HG03520 (cell line): Measurements from ENCODE around the gene HPD.
"Not testable (repeated sequence)": the region's sequence is repeated elsewhere in the genome, so short reads cannot be mapped to it uniquely, and the experiment has no call there.

Source experiments
- ATAC-seq: cut with Tn5 transposase; IDR thresholded peaks from one replicate; pipeline ENCODE4 v1.9.1; 2021; ENCODE audit warnings: mild to moderate bottlenecking, moderate library complexity; ENCODE audit not compliant: unreplicated experiment

HPD gene

GRCh38 chr12:121858662-121859572, at the start of gene HPD:
Gene HPD (minus strand): TSS chr12:121858859. CDS start chr12:121858823, 36 bp downstream.
- ATAC-seq: no peak

DNA sequence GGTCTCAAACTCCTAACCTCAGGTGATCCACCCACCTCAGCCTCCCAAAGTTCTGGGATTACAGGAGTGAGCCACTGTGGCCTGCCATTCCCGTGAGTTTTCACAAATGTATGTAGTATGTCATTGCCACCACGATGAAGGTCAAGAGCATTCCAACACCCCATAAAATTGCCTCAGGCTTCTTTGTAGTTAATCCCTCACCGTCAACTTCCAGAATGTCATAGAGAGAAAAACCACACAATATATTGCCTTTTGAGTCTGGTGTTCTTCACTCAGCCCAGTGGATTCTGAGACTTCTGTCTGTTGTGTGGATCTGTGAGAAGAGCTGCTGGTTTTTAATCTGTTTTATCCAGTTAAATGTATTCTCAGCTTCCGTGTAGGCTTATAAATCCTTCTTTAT, 47.1 kb upstream of the HPD start:
- no peak for ATAC-seq

DNA sequence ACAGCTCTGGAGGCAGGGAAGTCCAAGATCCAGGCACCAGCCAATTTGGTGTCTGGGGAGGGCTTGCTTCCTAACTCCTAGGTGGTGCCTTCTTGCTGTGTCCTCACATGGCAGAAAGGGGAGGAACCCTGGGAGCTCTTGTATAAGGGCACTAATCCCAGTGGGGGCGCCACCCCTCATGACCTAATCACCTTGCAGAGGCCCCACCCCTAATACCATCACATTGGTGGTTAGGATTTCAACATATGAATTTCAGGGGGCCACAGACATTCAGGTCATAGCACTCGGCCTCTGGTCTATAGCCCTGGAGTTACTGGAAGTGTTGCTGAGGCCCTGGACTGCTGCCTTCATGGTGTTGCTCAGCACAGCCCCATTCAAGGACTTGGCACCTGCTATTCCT, 44.5 kb upstream of the HPD start:
- ATAC-seq: no peak

DNA sequence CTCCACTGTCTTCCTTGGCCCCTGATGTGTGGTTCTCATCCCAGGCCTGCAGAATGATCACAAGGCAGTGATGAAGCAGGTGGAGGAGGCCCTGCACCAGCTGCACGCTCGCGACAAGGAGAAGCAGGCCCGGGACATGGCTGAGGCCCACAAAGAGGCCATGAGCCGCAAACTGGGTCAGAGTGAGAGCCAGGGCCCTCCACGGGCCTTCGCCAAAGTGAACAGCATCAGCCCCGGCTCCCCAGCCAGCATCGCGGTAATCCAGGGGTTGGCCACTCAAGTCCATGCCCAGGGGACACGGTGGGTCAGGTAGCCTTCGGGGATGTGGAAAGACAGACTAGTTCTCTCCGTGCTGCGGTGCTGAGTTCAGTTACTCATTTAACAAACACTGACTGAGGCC, 40.9 kb upstream of the HPD start:
- no peak for ATAC-seq

DNA sequence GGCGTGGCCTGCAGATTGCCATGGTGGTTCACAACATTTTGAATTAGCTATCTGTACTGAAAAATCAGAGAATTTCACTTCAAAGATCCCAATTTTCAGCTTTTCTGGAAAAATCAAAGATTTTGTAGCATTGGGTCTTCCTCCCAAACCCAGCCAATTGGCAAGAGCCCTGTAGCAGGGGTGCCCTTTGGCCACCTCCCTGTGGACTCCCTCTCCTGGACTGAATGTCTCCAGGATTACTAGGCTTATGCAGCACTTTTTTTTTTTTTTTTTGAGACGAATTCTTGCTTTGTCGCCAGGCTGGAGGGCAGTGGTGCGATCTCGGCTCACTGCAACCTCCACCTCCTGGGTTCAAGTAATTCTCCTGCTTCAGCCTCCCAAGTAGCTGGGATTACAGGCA, 39.6 kb upstream of the HPD start:
- ATAC-seq: no peak

DNA sequence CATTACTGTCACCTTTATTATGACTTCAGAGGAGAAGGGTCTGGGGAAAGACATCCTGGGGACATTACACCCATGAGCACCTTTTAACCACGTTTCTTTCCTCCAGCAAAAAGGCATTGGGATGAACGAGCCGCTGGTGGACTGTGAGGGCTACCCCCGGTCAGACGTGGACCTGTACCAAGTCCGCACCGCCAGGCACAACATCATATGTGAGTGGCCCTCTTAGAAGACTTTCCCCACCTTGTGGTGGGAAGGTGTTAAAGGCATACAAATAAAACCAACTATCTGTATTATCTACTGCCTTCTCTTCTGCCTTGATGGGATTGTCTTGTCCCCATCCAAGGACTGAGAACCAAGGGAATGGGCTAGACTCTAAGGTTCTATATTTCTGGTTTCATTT, 36.0 kb upstream of the HPD start:
- no peak for ATAC-seq

DNA sequence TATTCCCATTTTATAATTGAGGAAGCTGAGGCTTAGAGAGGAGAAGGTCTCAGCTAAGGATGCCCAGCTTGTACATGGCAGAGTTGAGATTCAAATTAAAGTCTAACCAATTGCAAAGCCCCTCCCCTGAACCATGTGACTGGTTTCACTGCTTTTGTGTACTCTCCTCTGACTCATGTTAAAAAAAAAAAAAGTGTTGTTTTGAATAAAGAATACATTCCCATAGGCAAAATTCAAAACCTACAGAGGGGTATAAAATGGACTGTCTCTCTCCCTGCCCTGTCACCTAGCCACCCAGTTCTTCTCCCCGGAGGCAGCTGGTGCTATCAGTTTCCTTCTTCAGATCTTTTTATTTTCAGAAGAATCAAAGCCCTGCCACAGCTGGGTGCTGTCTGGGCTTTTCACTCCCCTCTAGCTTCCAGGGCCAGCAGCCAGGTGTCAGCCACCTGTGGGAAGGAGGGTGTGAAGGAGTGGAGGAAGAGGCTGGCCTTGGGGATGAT, 35.4 kb upstream of the HPD start:
- ATAC-seq: no peak

GRCh38 chr12:121892673-121893561, 34.3 kb upstream of the HPD start:
- no peak for ATAC-seq

DNA sequence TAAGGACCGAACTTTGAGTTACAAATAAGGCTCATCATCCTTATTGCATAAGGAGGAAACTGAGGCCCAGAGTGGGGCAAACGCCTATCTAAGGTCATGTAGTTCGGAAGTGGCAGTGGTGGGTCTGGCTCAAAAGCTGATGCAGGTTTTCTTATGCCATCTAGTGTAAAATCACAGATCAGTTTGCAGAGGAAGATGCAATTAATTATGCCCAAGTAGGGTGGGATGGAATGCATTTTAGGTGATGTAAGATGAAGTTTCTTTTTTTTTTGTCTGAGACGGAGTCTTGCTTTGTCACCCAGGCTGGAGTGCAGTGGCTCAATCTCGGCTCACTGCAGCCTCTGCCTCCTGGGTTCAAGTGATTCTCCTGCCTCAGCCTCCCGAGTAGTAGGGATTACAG, 31.0 kb upstream of the HPD start:
- not testable (repeated sequence) for ATAC-seq

- ATAC-seq: no peak
Measured at GRCh38 chr12:121889274-121889624, 30.6 kb upstream of the HPD start.

DNA sequence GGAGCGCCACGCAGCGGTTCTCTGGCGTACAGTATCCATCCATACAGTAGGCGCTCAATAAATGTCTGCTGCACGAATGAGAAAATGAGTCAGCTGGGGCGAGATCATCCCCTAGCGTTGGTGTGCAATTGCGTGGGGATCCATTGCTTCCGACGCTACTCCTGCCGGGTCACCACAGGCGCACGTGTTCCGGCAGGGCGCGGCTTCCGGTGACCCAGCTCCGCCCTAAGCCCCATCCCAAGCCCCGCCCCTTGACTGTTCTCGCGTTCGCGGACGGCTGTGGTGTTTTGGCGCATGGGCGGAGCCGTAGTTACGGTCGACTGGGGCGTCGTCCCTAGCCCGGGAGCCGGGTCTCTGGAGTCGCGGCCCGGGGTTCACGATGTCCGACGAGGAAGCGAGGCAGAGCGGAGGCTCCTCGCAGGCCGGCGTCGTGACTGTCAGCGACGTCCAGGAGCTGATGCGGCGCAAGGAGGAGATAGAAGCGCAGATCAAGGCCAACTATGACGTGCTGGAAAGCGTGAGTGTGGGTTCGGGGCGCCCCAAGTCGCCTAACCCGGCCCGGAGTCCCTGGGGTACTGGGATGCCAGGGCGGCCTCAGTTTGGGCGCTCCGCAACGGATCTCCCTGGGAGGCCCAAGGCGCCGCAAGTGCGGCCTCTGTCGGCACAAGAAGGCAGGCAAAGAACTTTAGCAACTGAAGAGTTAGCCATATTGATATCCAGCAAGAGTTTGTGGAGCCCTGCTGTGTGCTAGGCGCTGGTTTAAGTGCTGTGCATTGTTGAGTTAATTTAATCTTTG, 30.0 kb upstream of the HPD start, which contains the start of gene PSMD9:
Gene PSMD9, plus strand, starts transcription at position 313 of the 796 bp plus-strand sequence. Its CDS starts 67 bp downstream, at position 380.
- peak; percentile 87 for ATAC-seq

GRCh38 chr12:121888083-121888477, 29.4 kb upstream of the HPD start:
- no peak for ATAC-seq

DNA sequence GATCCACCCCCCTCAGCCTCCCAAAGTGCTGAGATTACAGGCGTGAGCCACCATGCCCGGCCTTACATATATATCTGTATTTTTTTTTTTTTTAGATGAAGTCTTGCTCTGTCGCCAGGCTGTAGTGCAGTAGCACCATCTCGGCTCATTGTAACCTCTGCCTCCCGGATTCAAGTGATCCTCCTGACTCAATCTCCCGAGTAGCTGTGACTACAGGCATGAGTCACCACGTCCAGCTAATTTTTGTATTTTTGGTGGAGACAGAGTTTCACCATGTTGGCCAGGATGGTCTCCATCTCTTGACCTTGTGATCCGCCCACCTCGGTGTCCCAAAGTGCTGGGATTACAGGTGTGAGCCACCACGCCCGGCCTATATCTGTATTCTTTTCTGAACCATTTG, 26.5 kb upstream of the HPD start:
- ATAC-seq: not testable (repeated sequence)

- no peak for ATAC-seq
Measured at GRCh38 chr12:121883315-121883660, 24.6 kb upstream of the HPD start.

- ATAC-seq: not testable (repeated sequence)
Measured at GRCh38 chr12:121876080-121876447, 17.4 kb upstream of the HPD start.

- no peak for ATAC-seq
Measured at GRCh38 chr12:121875582-121875981, 16.9 kb upstream of the HPD start.

- ATAC-seq: no peak
Measured at GRCh38 chr12:121874071-121874470, 15.4 kb upstream of the HPD start.

DNA sequence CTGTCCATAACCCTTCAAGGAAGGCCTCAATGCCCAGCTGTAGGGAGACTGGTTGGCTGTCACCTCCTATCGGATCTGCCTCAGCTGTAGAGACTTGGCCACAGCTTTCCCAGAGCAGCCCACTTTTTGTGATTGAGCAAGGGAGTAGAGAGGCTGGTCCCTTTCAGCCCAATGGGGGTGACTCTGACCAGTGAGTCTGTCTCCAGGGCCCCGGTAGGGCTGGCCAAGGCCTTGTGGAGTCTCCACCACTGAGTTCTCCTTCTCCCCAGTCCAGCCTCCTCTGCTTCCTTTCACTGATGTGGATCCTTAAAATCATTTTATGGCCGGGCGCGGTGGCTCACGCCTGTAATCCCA, 14.5 kb upstream of the HPD start:
- no peak for ATAC-seq

GRCh38 chr12:121872546-121873215, 14.0 kb upstream of the HPD start:
- no peak for ATAC-seq

DNA sequence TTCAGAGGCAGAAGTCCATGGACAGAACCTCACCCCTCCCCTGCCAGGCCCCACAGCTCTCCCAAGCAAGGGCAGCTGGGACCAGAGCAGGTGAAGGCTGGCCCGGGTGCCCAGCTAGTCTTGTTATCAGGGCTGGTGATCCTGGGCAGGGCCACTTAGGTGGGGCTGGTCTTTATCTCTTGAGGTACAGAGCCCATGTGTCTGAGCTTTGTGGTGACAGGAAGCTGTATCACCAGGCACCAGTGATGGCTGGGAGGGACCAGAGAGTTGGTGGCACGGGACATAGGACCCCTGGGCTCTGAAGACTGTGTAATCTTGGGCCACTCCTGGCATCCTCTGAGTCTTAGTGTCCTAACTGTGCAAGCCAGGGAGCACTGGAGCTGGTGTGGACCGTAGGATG, 12.8 kb upstream of the HPD start:
- ATAC-seq: no peak
